SK-N-SH (cell line): ENCODE results near the gene LRP10. TPM values are rescaled to one million over a fixed set of nuclear protein-coding genes. Genes with fewer than 3 reads are reported as not detected.

Experiments used
- CTCF ChIA-PET: fragments of 300-600, 350-600 bp; formaldehyde crosslinking; extraction: SDS; loops from one replicate; lab custom pipeline; 2021; lab: Yijun Ruan, JAX
- POLR2A ChIA-PET: fragments of 350-600 bp; sonication (Branson Sonifier 250); formaldehyde crosslinking; extraction: SDS; loops from one replicate; lab custom pipeline; 2020; ENCODE audit warnings: antibody characterized with exemption, inconsistent platforms; lab: Yijun Ruan, JAX
- DNase-seq: peaks from one replicate; pipeline ENCODE4 v3.0.0; 2012
- H2AFZ ChIP-seq: fragments of 200-600 bp; sonication (generic); 2 replicates; pipeline ENCODE4 v1.8.1; 2016; ENCODE audit warnings: antibody characterized with exemption, mild to moderate bottlenecking, low read depth
- H3F3A ChIP-seq: fragments of 200-600 bp; sonication (generic); replicated peaks from 2 replicates; pipeline ENCODE3; 2016; ENCODE audit warnings: antibody characterized with exemption, mild to moderate bottlenecking; ENCODE audit not compliant: insufficient read depth
- H3K27ac ChIP-seq, 2 experiments: fragments of 200-500 bp in 1 of 2; fragments of 200-600 bp in 1 of 2; sonication (Bioruptor generic) in 1 of 2; sonication (generic), shearing (Covaris generic) in 1 of 2; 2 replicates each; pipeline versions ENCODE4 v1.5.1 to v1.6.1; 2014 to 2016; ENCODE audit warnings: low read depth in 2 of 2, inconsistent platforms in 1 of 2, low read length in 1 of 2, mild to moderate bottlenecking in 1 of 2, mixed read lengths in 1 of 2
- H3K27me3 ChIP-seq: fragments of 200-600 bp; sonication (generic), shearing (Covaris generic); 2 replicates; pipeline ENCODE4 v1.6.1; 2016; ENCODE audit warnings: mixed run types; ENCODE audit not compliant: insufficient read depth
- H3K36me3 ChIP-seq, 2 experiments: fragments of 200-500 bp in 1 of 2; fragments of 200-600 bp in 1 of 2; sonication (Bioruptor generic) in 1 of 2; sonication (generic) in 1 of 2; replicated peaks in 1 of 2; 2 replicates each; pipeline versions ENCODE3 to v1.5.1; 2014 to 2016; ENCODE audit warnings: low read length in 1 of 2, mild to moderate bottlenecking in 1 of 2; ENCODE audit not compliant: insufficient read depth in 2 of 2, control insufficient read depth in 1 of 2
- H3K4me1 ChIP-seq, 2 experiments: fragments of 200-500 bp in 1 of 2; fragments of 200-600 bp in 1 of 2; sonication (Bioruptor generic) in 1 of 2; sonication (generic), shearing (Covaris generic) in 1 of 2; 2 replicates each; pipeline versions ENCODE4 v1.5.1 to v1.6.1; 2014 to 2016; ENCODE audit warnings: low read depth in 1 of 2, low read length in 1 of 2, mixed run types in 1 of 2; ENCODE audit not compliant: insufficient read depth in 2 of 2, control insufficient read depth in 1 of 2
- H3K4me2 ChIP-seq: fragments of 200-600 bp; sonication (generic), shearing (Covaris generic); 2 replicates; pipeline ENCODE4 v1.6.1; 2017; ENCODE audit warnings: mixed run types
- H3K4me3 ChIP-seq, 2 experiments: fragments of 200-500 bp in 1 of 2; fragments of 200-600 bp in 1 of 2; sonication (Bioruptor generic) in 1 of 2; sonication (generic), shearing (Covaris generic) in 1 of 2; 2 replicates each; pipeline versions ENCODE4 v1.5.1 to v1.8.1; 2014 to 2016; ENCODE audit warnings: low read depth in 2 of 2, inconsistent platforms in 1 of 2, low read length in 1 of 2, mild to moderate bottlenecking in 1 of 2, mixed read lengths in 1 of 2, moderate library complexity in 1 of 2
- H3K79me2 ChIP-seq: fragments of 200-600 bp; sonication (generic); 2 replicates; pipeline ENCODE4 v1.8.1; 2017; ENCODE audit warnings: mild to moderate bottlenecking; ENCODE audit not compliant: insufficient read depth
- H3K9ac ChIP-seq: fragments of 200-600 bp; sonication (generic); 2 replicates; pipeline ENCODE4 v1.6.1; 2017; ENCODE audit warnings: mixed run types
- H3K9me2 ChIP-seq: fragments of 200-600 bp; sonication (generic); 2 replicates; pipeline ENCODE4 v1.6.1; 2017; ENCODE audit warnings: mixed run types
- H3K9me3 ChIP-seq: fragments of 200-600 bp; sonication (generic); 2 replicates; pipeline ENCODE4 v1.6.1; 2017; ENCODE audit warnings: mixed run types, mild to moderate bottlenecking, moderate library complexity
- H4K20me1 ChIP-seq: fragments of 200-600 bp; sonication (generic); 2 replicates; pipeline ENCODE4 v1.6.1; 2017; ENCODE audit warnings: mild to moderate bottlenecking, mixed run types; ENCODE audit not compliant: insufficient read depth
- CHD2 ChIP-seq: fragments of 150-350 bp; IDR thresholded peaks from 2 replicates; pipeline ENCODE4 v1.6.1; 2018; ENCODE audit warnings: low read length; ENCODE audit not compliant: partially characterized antibody
- EZH2phosphoT487 ChIP-seq: fragments of 200-600 bp; sonication (generic); IDR thresholded peaks from 2 replicates; pipeline ENCODE4 v1.6.1; 2017; ENCODE audit warnings: low read depth, mixed run types, mild to moderate bottlenecking, antibody characterized with exemption, moderate library complexity, borderline replicate concordance
- FOSL2 ChIP-seq: IDR thresholded peaks from 2 replicates; pipeline ENCODE4 v1.4.0; 2012; ENCODE audit warnings: low read depth, mild to moderate bottlenecking, moderate library complexity, borderline replicate concordance
- FOXM1 ChIP-seq: IDR thresholded peaks from 2 replicates; pipeline ENCODE4 v1.4.0; 2012; ENCODE audit warnings: low read depth, mild to moderate bottlenecking
- GABPA ChIP-seq: IDR thresholded peaks from 2 replicates; pipeline ENCODE4 v1.4.0; 2012; ENCODE audit warnings: low read depth, mild to moderate bottlenecking
- MEF2A ChIP-seq: IDR thresholded peaks from 2 replicates; pipeline ENCODE4 v1.4.0; 2012; ENCODE audit warnings: low read depth, borderline replicate concordance
- NRF1 ChIP-seq: IDR thresholded peaks from 2 replicates; pipeline ENCODE4 v1.6.1; 2012; ENCODE audit warnings: low read depth, mild to moderate bottlenecking, low read length
- POLR2AphosphoS5 ChIP-seq: IDR thresholded peaks from 2 replicates; pipeline ENCODE4 v1.6.1; 2012; ENCODE audit warnings: low read depth, low read length
- RAD21 ChIP-seq: IDR thresholded peaks from 2 replicates; pipeline ENCODE4 v1.6.1; 2012; ENCODE audit warnings: mild to moderate bottlenecking, low read length
- RCOR1 ChIP-seq: fragments of 150-350 bp; IDR thresholded peaks from 2 replicates; pipeline ENCODE4 v1.6.1; 2017; ENCODE audit warnings: antibody characterized with exemption, low read length
- RFX5 ChIP-seq: IDR thresholded peaks from 2 replicates; pipeline ENCODE4 v1.6.1; 2012; ENCODE audit warnings: mild to moderate bottlenecking, improper control_type of control experiment, low read length
- SMC3 ChIP-seq: IDR thresholded peaks from 2 replicates; pipeline ENCODE4 v1.6.1; 2012; ENCODE audit warnings: low read depth, low read length, improper control_type of control experiment
- TEAD4 ChIP-seq: IDR thresholded peaks from 2 replicates; pipeline ENCODE4 v1.4.0; 2012; ENCODE audit warnings: mild to moderate bottlenecking, borderline replicate concordance; ENCODE audit not compliant: insufficient read depth
- WGBS: methylation state at CpG from one replicate; pipeline ENCODE4 v1.1.6; 2017; ENCODE audit warnings: low lambda C conversion rate; 5-methylcytosine and 5-hydroxymethylcytosine counted together
- polyA plus RNA-seq, 3 experiments: library from polyadenylated mRNA; depleted of rRNA; stranded (reverse); fragments of >200 nt; gene quantifications; 2 replicates each; pipeline ENCODE4 v1.2.3, GENCODE V29; 2012
- TF ChIP-seq, protein P1 (sequence below): IDR thresholded peaks from 2 replicates; pipeline ENCODE4 v1.4.0; 2012; ENCODE audit warnings: low read depth, borderline replicate concordance
- TF ChIP-seq, protein P2 (sequence below): fragments of 150-350 bp; IDR thresholded peaks from 2 replicates; pipeline ENCODE4 v1.6.1; 2016; ENCODE audit warnings: mild to moderate bottlenecking, low read depth, low read length
- TF ChIP-seq, protein P3 (sequence below): IDR thresholded peaks from 2 replicates; pipeline ENCODE4 v1.6.1; 2012; ENCODE audit warnings: mild to moderate bottlenecking, low read depth, low read length, moderate library complexity
- TF ChIP-seq, protein P4 (sequence below): fragments of 150-350 bp; IDR thresholded peaks from 2 replicates; pipeline ENCODE4 v1.6.1; 2017; ENCODE audit warnings: antibody characterized with exemption, low read length, low read depth, borderline replicate concordance
- TF ChIP-seq, protein P5 (sequence below): fragments of 200-600 bp; sonication (generic); IDR thresholded peaks from 2 replicates; pipeline ENCODE4 v1.6.1; 2017; ENCODE audit warnings: antibody characterized with exemption, mild to moderate bottlenecking, moderate library complexity

Gene LRP10
- polyA plus RNA-seq, 1 of the 3 experiments (the other 2 are of a cell fraction) = 117 TPM

DNA sequence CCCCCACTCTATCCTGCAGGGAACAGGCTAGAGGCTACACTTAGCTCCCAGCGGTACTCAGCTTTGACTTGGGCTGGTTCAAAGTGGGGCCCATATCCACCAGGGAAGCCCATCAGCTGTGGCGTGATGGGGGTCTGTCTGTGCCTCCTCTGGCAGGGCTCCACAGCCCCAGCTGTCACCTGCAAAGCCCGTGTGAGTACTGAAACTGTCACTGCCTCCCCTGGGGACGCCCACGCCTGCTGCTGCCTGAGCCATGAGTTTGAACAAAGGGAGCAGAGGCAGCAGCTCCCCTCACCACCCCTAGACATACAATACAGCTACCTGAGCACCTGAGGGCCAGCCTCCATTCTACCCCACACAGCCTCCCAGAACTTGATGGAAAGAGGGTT lies 16.4 kb downstream of the LRP10 start:
- peak overlapping the region; percentile 82; the same call in 1 of the 2 replicates for H3K9ac ChIP-seq
- TF ChIP-seq EZH2phosphoT487 (no peak), FOSL2 (no peak), FOXM1 (no peak), CHD2 (no peak), NRF1 (no peak), RAD21 (no peak), SMC3 (no peak), RFX5 (no peak), POLR2AphosphoS5 (no peak), TEAD4 (no peak), RCOR1 (no peak)
- TF ChIP-seq, protein P1, sequence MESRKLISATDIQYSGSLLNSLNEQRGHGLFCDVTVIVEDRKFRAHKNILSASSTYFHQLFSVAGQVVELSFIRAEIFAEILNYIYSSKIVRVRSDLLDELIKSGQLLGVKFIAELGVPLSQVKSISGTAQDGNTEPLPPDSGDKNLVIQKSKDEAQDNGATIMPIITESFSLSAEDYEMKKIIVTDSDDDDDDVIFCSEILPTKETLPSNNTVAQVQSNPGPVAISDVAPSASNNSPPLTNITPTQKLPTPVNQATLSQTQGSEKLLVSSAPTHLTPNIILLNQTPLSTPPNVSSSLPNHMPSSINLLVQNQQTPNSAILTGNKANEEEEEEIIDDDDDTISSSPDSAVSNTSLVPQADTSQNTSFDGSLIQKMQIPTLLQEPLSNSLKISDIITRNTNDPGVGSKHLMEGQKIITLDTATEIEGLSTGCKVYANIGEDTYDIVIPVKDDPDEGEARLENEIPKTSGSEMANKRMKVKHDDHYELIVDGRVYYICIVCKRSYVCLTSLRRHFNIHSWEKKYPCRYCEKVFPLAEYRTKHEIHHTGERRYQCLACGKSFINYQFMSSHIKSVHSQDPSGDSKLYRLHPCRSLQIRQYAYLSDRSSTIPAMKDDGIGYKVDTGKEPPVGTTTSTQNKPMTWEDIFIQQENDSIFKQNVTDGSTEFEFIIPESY = no peak
- TF ChIP-seq, protein P2, sequence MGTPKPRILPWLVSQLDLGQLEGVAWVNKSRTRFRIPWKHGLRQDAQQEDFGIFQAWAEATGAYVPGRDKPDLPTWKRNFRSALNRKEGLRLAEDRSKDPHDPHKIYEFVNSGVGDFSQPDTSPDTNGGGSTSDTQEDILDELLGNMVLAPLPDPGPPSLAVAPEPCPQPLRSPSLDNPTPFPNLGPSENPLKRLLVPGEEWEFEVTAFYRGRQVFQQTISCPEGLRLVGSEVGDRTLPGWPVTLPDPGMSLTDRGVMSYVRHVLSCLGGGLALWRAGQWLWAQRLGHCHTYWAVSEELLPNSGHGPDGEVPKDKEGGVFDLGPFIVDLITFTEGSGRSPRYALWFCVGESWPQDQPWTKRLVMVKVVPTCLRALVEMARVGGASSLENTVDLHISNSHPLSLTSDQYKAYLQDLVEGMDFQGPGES = no peak
- no peaks in the 10 kb centered on the region for H3K9me2 ChIP-seq
- H3K4me3 ChIP-seq = peak overlapping the region; percentile 63 to 82
- no peaks in the 10 kb centered on the region for H3F3A ChIP-seq
- ChIA-PET CTCF (interaction anchor here (1.1 to 13.0 kb wide), 7 partner anchors 9 to 107 kb away, joined by 3 to 96 read pairs (median 7); no protein-coding TSS in a partner anchor), POLR2A (interaction anchor here (1.7 kb wide), 1 partner anchor 17 kb away, joined by 3 read pairs; the partner anchor contains the start of gene LRP10)
- H3K9me3 ChIP-seq = no peaks in the 10 kb centered on the region
- no peak overlapping the region for H3K27ac ChIP-seq
- peaks cover 6% of the 10 kb centered on the region; the same call in 1 of the 2 replicates for H3K79me2 ChIP-seq
- DNase-seq = no peak
- H2AFZ ChIP-seq = peak overlapping the region; percentile 98; the same call in 1 of the 2 replicates
- 75% methylated on average over 3 of the region's 5 CpGs for WGBS
- H4K20me1 ChIP-seq = no peaks in the 10 kb centered on the region
- no peaks in the 10 kb centered on the region for H3K27me3 ChIP-seq
- H3K36me3 ChIP-seq = no peaks in the 10 kb centered on the region
- peaks cover 8 to 33% of the 10 kb centered on the region in 2 experiments; a peak in 2 of 4 replicates for H3K4me1 ChIP-seq
- peak overlapping the region; percentile 88 for H3K4me2 ChIP-seq

DNA sequence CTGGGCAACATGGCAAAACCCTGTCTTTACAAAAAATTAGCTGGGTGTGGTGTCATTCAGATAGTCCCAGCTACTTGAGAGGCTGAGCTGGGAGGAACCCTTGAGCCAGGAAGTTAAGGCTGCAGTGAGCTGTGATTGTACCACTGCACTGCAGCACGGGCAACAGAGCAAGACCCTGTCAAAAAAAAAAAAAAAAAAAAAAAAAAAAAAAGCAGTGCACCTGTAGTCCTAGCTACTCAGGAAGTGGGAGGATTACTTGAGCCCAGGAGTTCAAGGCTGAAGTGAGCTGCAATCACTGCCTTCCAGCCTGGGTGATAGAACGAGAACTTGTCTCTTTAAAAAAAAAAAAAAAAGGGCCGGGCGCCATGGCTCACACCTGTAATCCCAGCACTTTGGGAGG lies 17.1 kb downstream of the LRP10 start:
- Histone ChIP-seq H3K4me1 (peaks cover 8 to 26% of the 10 kb centered on the region in 2 experiments; a peak in 2 of 4 replicates), H3K9ac (no peak overlapping the region), H3K36me3 (no peaks in the 10 kb centered on the region), H3K9me2 (no peaks in the 10 kb centered on the region), H3K9me3 (no peaks in the 10 kb centered on the region), H3K4me2 (no peak overlapping the region), H4K20me1 (no peaks in the 10 kb centered on the region), H2AFZ (no peak overlapping the region), H3K4me3 (no peak overlapping the region), H3K79me2 (peaks cover 6% of the 10 kb centered on the region; the same call in 1 of the 2 replicates), H3F3A (no peaks in the 10 kb centered on the region), H3K27ac (no peak overlapping the region), H3K27me3 (no peaks in the 10 kb centered on the region)
- 91% methylated on average over 4 of the region's 4 CpGs for WGBS
- no peak for DNase-seq
- CTCF ChIA-PET = interaction anchor here (1.1 to 13.0 kb wide), 8 partner anchors 12 to 330 kb away, joined by 3 to 96 read pairs (median 6); no protein-coding TSS in a partner anchor
- POLR2A ChIA-PET = interaction anchor here (1.7 kb wide), 1 partner anchor 17 kb away, joined by 3 read pairs; the partner anchor contains the start of gene LRP10
- TF ChIP-seq MEF2A (no peak), CHD2 (no peak), RFX5 (no peak), GABPA (no peak)
- TF ChIP-seq, protein P3, sequence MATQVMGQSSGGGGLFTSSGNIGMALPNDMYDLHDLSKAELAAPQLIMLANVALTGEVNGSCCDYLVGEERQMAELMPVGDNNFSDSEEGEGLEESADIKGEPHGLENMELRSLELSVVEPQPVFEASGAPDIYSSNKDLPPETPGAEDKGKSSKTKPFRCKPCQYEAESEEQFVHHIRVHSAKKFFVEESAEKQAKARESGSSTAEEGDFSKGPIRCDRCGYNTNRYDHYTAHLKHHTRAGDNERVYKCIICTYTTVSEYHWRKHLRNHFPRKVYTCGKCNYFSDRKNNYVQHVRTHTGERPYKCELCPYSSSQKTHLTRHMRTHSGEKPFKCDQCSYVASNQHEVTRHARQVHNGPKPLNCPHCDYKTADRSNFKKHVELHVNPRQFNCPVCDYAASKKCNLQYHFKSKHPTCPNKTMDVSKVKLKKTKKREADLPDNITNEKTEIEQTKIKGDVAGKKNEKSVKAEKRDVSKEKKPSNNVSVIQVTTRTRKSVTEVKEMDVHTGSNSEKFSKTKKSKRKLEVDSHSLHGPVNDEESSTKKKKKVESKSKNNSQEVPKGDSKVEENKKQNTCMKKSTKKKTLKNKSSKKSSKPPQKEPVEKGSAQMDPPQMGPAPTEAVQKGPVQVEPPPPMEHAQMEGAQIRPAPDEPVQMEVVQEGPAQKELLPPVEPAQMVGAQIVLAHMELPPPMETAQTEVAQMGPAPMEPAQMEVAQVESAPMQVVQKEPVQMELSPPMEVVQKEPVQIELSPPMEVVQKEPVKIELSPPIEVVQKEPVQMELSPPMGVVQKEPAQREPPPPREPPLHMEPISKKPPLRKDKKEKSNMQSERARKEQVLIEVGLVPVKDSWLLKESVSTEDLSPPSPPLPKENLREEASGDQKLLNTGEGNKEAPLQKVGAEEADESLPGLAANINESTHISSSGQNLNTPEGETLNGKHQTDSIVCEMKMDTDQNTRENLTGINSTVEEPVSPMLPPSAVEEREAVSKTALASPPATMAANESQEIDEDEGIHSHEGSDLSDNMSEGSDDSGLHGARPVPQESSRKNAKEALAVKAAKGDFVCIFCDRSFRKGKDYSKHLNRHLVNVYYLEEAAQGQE = no peak
- TF ChIP-seq, protein P4, sequence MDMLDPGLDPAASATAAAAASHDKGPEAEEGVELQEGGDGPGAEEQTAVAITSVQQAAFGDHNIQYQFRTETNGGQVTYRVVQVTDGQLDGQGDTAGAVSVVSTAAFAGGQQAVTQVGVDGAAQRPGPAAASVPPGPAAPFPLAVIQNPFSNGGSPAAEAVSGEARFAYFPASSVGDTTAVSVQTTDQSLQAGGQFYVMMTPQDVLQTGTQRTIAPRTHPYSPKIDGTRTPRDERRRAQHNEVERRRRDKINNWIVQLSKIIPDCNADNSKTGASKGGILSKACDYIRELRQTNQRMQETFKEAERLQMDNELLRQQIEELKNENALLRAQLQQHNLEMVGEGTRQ = no peak
- TF ChIP-seq, protein P5, sequence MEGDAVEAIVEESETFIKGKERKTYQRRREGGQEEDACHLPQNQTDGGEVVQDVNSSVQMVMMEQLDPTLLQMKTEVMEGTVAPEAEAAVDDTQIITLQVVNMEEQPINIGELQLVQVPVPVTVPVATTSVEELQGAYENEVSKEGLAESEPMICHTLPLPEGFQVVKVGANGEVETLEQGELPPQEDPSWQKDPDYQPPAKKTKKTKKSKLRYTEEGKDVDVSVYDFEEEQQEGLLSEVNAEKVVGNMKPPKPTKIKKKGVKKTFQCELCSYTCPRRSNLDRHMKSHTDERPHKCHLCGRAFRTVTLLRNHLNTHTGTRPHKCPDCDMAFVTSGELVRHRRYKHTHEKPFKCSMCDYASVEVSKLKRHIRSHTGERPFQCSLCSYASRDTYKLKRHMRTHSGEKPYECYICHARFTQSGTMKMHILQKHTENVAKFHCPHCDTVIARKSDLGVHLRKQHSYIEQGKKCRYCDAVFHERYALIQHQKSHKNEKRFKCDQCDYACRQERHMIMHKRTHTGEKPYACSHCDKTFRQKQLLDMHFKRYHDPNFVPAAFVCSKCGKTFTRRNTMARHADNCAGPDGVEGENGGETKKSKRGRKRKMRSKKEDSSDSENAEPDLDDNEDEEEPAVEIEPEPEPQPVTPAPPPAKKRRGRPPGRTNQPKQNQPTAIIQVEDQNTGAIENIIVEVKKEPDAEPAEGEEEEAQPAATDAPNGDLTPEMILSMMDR = no peak
